ENCODE data around the gene TMBIM4. TPM values are rescaled to one million over a fixed set of nuclear protein-coding genes. Genes with fewer than 3 reads are reported as not detected.

The TMBIM4 gene
- total and polyA plus RNA-seq, 5 donors from 2014 or later = 51.1 to 470 (median 374) TPM

GRCh38 chr12:66137937-66138336 is 31.9 kb downstream of the TMBIM4 start:
- no peak overlapping the region for H3K4me3 ChIP-seq (ENCODE audit: low read depth, low read length)
- no peaks in the 10 kb centered on the region for H3K27me3 ChIP-seq (ENCODE audit: control insufficient read depth, insufficient read depth, low read length)
- ATAC-seq (ENCODE audit: low read depth in 2 of 2) = no peak
- peaks cover 35% of the 10 kb centered on the region for H3K36me3 Mint-ChIP-seq
- peaks cover 66% of the 10 kb centered on the region for H3K36me3 ChIP-seq (ENCODE audit: control insufficient read depth, insufficient read depth, low read length)
- DNase-seq = no peak
- H3K4me1 Mint-ChIP-seq = peaks cover 2 to 10% (median 5%) of the 10 kb centered on the region in 4 donors
- H3K4me1 ChIP-seq (ENCODE audit: control insufficient read depth, insufficient read depth, low read length, poor library complexity, severe bottlenecking) = no peaks in the 10 kb centered on the region
- no peak overlapping the region for H3K4me3 Mint-ChIP-seq
- H3K27ac ChIP-seq (ENCODE audit: insufficient read depth, low read length, poor library complexity, severe bottlenecking) = no peak overlapping the region
- peaks cover 16 to 17% of the 10 kb centered on the region in 2 experiments for H3K9me3 ChIP-seq (ENCODE audit: control insufficient read depth in 2 of 2, low read length in 2 of 2)
- no peak overlapping the region for H3K27ac Mint-ChIP-seq
- H3K9me3 Mint-ChIP-seq = peaks cover 0 to 22% (median 4%) of the 10 kb centered on the region in 7 donors
- H3K27me3 Mint-ChIP-seq = no peaks in the 10 kb centered on the region

DNA sequence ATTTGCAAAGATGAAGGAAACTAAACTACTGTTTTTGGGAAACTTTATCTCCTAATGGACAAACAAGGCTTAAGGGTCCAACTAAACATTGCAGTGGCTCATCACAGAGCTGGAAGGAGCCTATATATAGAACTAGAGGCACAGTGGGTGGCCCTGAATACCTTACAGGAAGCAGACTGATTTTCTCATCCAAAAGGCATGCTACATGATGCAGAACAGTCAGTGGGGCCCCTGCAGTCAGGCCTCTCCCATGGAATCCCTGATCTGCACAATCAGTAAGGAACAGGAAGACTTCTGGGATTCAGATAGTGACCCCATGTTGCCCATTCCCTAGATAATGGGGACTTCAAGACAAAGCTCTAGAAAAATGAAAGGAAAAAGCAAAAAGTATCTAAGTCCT is 37.4 kb downstream of the TMBIM4 start:
- DNase-seq (no peak), ATAC-seq (ENCODE audit: low read depth in 2 of 2) (no peak)
- Histone ChIP-seq H3K36me3 (ENCODE audit: control insufficient read depth, insufficient read depth, low read length) (peaks cover 26% of the 10 kb centered on the region), H3K9me3 (ENCODE audit: control insufficient read depth in 2 of 2, low read length in 2 of 2) (no peaks in the 10 kb centered on the region), H3K27me3 (ENCODE audit: control insufficient read depth, insufficient read depth, low read length) (no peaks in the 10 kb centered on the region), H3K27ac (ENCODE audit: insufficient read depth, low read length, poor library complexity, severe bottlenecking) (no peak overlapping the region), H3K4me3 (ENCODE audit: low read depth, low read length) (no peak overlapping the region), H3K4me1 (ENCODE audit: control insufficient read depth, insufficient read depth, low read length, poor library complexity, severe bottlenecking) (peaks cover 34% of the 10 kb centered on the region)
- H3K4me3 Mint-ChIP-seq = peak overlapping the region in 3 of 4 donors; percentile 35 to 98 (median 87)
- no peaks in the 10 kb centered on the region for H3K9me3 Mint-ChIP-seq
- peaks cover 34 to 56% (median 41%) of the 10 kb centered on the region in 4 donors for H3K4me1 Mint-ChIP-seq
- H3K27me3 Mint-ChIP-seq = no peaks in the 10 kb centered on the region
- peaks cover 13% of the 10 kb centered on the region for H3K36me3 Mint-ChIP-seq
- H3K27ac Mint-ChIP-seq = peak overlapping the region; percentile 12 to 65 (median 31)

GRCh38 chr12:66131067-66131688 is 38.6 kb downstream of the TMBIM4 start:
- Mint-ChIP-seq H3K4me1 (peaks cover 40 to 67% (median 50%) of the 10 kb centered on the region in 4 donors), H3K36me3 (peaks cover 23% of the 10 kb centered on the region)

GRCh38 chr12:66130267-66131066 is 39.3 kb downstream of the TMBIM4 start, which contains the start of gene LLPH:
TSS of gene LLPH (minus strand) at chr12:66130750. CDS start at chr12:66129106, 1,644 bp downstream.
- Histone ChIP-seq H3K27ac (ENCODE audit: insufficient read depth, low read length, poor library complexity, severe bottlenecking) (peak within 1 kb of the TSS; percentile 88), H3K36me3 (ENCODE audit: control insufficient read depth, insufficient read depth, low read length) (peaks cover 24% of the 10 kb centered on the region), H3K4me3 (ENCODE audit: low read depth, low read length) (peak within 1 kb of the TSS; percentile 90), H3K9me3 (ENCODE audit: control insufficient read depth in 2 of 2, low read length in 2 of 2) (no peaks in the 10 kb centered on the region), H3K4me1 (ENCODE audit: control insufficient read depth, insufficient read depth, low read length, poor library complexity, severe bottlenecking) (peaks cover 34% of the 10 kb centered on the region), H3K27me3 (ENCODE audit: control insufficient read depth, insufficient read depth, low read length) (no peaks in the 10 kb centered on the region)
- peaks cover 40 to 71% (median 55%) of the 10 kb centered on the region in 4 donors for H3K4me1 Mint-ChIP-seq
- H3K27me3 Mint-ChIP-seq = no peaks in the 10 kb centered on the region
- H3K36me3 Mint-ChIP-seq = peaks cover 28% of the 10 kb centered on the region
- H3K9me3 Mint-ChIP-seq = no peaks in the 10 kb centered on the region
- H3K4me3 Mint-ChIP-seq = peak within 1 kb of the TSS; percentile 98 to 99 (median 99)
- peak within 1 kb of the TSS; percentile 98 to 100 (median 98) for H3K27ac Mint-ChIP-seq
- ATAC-seq (ENCODE audit: low read depth in 2 of 2) = peak; percentile 96
- peak; percentile 83 to 96 (median 86) for DNase-seq

More at GRCh38 chr12:66131067-66131688, 38.6 kb downstream of the TMBIM4 start:
- Mint-ChIP-seq H3K27ac (peak overlapping the region; percentile 98 to 100 (median 98)), H3K4me3 (peak overlapping the region; percentile 98 to 99 (median 99)), H3K9me3 (no peaks in the 10 kb centered on the region), H3K27me3 (no peaks in the 10 kb centered on the region)
- DNase-seq (no peak), ATAC-seq (ENCODE audit: low read depth in 2 of 2) (no peak)
- H3K27me3 ChIP-seq (ENCODE audit: control insufficient read depth, insufficient read depth, low read length) = no peaks in the 10 kb centered on the region
- peaks cover 23% of the 10 kb centered on the region for H3K36me3 ChIP-seq (ENCODE audit: control insufficient read depth, insufficient read depth, low read length)
- H3K9me3 ChIP-seq (ENCODE audit: control insufficient read depth in 2 of 2, low read length in 2 of 2) = no peaks in the 10 kb centered on the region
- peaks cover 34% of the 10 kb centered on the region for H3K4me1 ChIP-seq (ENCODE audit: control insufficient read depth, insufficient read depth, low read length, poor library complexity, severe bottlenecking)
- peak overlapping the region; percentile 90 for H3K4me3 ChIP-seq (ENCODE audit: low read depth, low read length)
- peak overlapping the region; percentile 88 for H3K27ac ChIP-seq (ENCODE audit: insufficient read depth, low read length, poor library complexity, severe bottlenecking)

- DNase-seq = no peak
- Histone ChIP-seq H3K9me3 (ENCODE audit: control insufficient read depth in 2 of 2, low read length in 2 of 2) (no peaks in the 10 kb centered on the region), H3K4me1 (ENCODE audit: control insufficient read depth, insufficient read depth, low read length, poor library complexity, severe bottlenecking) (peaks cover 34% of the 10 kb centered on the region), H3K36me3 (ENCODE audit: control insufficient read depth, insufficient read depth, low read length) (peaks cover 30% of the 10 kb centered on the region), H3K27ac (ENCODE audit: insufficient read depth, low read length, poor library complexity, severe bottlenecking) (peak overlapping the region; percentile 88), H3K4me3 (ENCODE audit: low read depth, low read length) (peak overlapping the region; percentile 90), H3K27me3 (ENCODE audit: control insufficient read depth, insufficient read depth, low read length) (no peaks in the 10 kb centered on the region)
- Mint-ChIP-seq H3K4me3 (peak overlapping the region; percentile 98 to 99 (median 99)), H3K36me3 (peaks cover 34% of the 10 kb centered on the region), H3K4me1 (peaks cover 42 to 76% (median 60%) of the 10 kb centered on the region in 4 donors), H3K27me3 (no peaks in the 10 kb centered on the region), H3K27ac (peak overlapping the region; percentile 98 to 100 (median 98)), H3K9me3 (no peaks in the 10 kb centered on the region)
- no peak for ATAC-seq (ENCODE audit: low read depth in 2 of 2)
Observed at GRCh38 chr12:66129934-66130266, 39.9 kb downstream of the TMBIM4 start.

GRCh38 chr12:66127650-66128049 is 42.1 kb downstream of the TMBIM4 start:
- H3K36me3 Mint-ChIP-seq = peaks cover 52% of the 10 kb centered on the region
- peak overlapping the region in 3 of 4 donors; percentile 0 to 98 (median 52) for H3K4me3 Mint-ChIP-seq
- no peak overlapping the region for H3K4me3 ChIP-seq (ENCODE audit: low read depth, low read length)
- H3K27ac ChIP-seq (ENCODE audit: insufficient read depth, low read length, poor library complexity, severe bottlenecking) = no peak overlapping the region
- H3K4me1 ChIP-seq (ENCODE audit: control insufficient read depth, insufficient read depth, low read length, poor library complexity, severe bottlenecking) = peaks cover 34% of the 10 kb centered on the region
- no peak overlapping the region for H3K27ac Mint-ChIP-seq
- H3K27me3 Mint-ChIP-seq = no peaks in the 10 kb centered on the region
- H3K4me1 Mint-ChIP-seq = peaks cover 45 to 77% (median 61%) of the 10 kb centered on the region in 4 donors
- peaks cover 52% of the 10 kb centered on the region for H3K36me3 ChIP-seq (ENCODE audit: control insufficient read depth, insufficient read depth, low read length)
- ATAC-seq (ENCODE audit: low read depth in 2 of 2) (no peak), DNase-seq (no peak)
- H3K27me3 ChIP-seq (ENCODE audit: control insufficient read depth, insufficient read depth, low read length) = no peaks in the 10 kb centered on the region
- no peaks in the 10 kb centered on the region for H3K9me3 ChIP-seq (ENCODE audit: control insufficient read depth in 2 of 2, low read length in 2 of 2)
- H3K9me3 Mint-ChIP-seq = no peaks in the 10 kb centered on the region

DNA sequence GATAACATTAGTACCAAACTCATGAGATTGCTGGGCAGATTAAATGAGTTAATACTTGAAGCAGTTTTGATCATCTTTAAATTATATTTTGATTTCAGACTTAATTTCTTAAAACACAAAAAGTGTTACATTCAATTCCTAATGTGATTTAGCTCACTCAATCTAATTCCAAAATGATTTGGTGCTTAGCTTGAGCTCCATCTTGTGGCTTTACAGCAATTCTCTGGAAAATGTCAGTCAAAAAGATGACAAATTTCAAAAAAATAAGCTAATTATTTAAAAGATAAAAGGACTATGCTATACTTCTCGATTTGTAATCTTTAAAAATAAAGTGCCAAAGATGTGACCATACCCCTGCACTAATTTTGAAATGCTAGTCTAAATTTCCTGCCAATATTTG is 49.3 kb downstream of the TMBIM4 start:
- Histone ChIP-seq H3K27ac (ENCODE audit: insufficient read depth, low read length, poor library complexity, severe bottlenecking) (no peak overlapping the region), H3K36me3 (ENCODE audit: control insufficient read depth, insufficient read depth, low read length) (peaks cover 41% of the 10 kb centered on the region), H3K4me3 (ENCODE audit: low read depth, low read length) (no peak overlapping the region), H3K9me3 (ENCODE audit: control insufficient read depth in 2 of 2, low read length in 2 of 2) (no peaks in the 10 kb centered on the region), H3K27me3 (ENCODE audit: control insufficient read depth, insufficient read depth, low read length) (no peaks in the 10 kb centered on the region), H3K4me1 (ENCODE audit: control insufficient read depth, insufficient read depth, low read length, poor library complexity, severe bottlenecking) (peaks cover 9% of the 10 kb centered on the region)
- Mint-ChIP-seq H3K27me3 (no peaks in the 10 kb centered on the region), H3K27ac (peak overlapping the region in 1 of 3 donors; percentile 29), H3K36me3 (peaks cover 43% of the 10 kb centered on the region), H3K9me3 (no peaks in the 10 kb centered on the region), H3K4me3 (no peak overlapping the region), H3K4me1 (peaks cover 14 to 24% (median 19%) of the 10 kb centered on the region in 4 donors)
- ATAC-seq (ENCODE audit: low read depth in 2 of 2) = no peak
- DNase-seq = no peak

Measured in CD4-positive, CD25-positive, alpha-beta regulatory T cell (primary cell).